HL-60 (cell line): ENCODE results near the gene FALEC.

Experiments used
- DNase-seq, 2 experiments: peaks; one replicate each; pipeline ENCODE4 v3.0.0-alpha.2; 2010 to 2020; ENCODE audit warnings: low read depth in 1 of 2, low spot score in 1 of 2
- H3K27ac ChIP-seq: fragments of 250-450 bp; sonication (Bioruptor Pico); replicated peaks from 2 replicates; pipeline ENCODE4 v1.5.1; 2020; ENCODE audit warnings: mild to moderate bottlenecking, moderate library complexity
- H3K27me3 ChIP-seq: fragments of 250-450 bp; sonication (Bioruptor Pico); 2 replicates; pipeline ENCODE4 v1.5.1; 2021; ENCODE audit warnings: mild to moderate bottlenecking, moderate library complexity; ENCODE audit not compliant: insufficient read depth, poor library complexity, severe bottlenecking
- H3K4me3 ChIP-seq: replicated peaks from 2 replicates; pipeline ENCODE4 v1.5.1; 2011; ENCODE audit warnings: mild to moderate bottlenecking, control low read depth, low read length; ENCODE audit not compliant: insufficient read depth
- CTCF ChIP-seq: IDR thresholded peaks from one replicate; pipeline ENCODE4 v1.5.1; 2011; ENCODE audit warnings: low read length, control low read depth, inconsistent platforms; ENCODE audit not compliant: insufficient read depth
- GABPA ChIP-seq: IDR thresholded peaks from 2 replicates; pipeline ENCODE4 v1.6.1; 2012; ENCODE audit warnings: low read depth
- POLR2AphosphoS5 ChIP-seq: IDR thresholded peaks from 2 replicates; pipeline ENCODE4 v1.6.1; 2012; ENCODE audit warnings: low read depth
- REST ChIP-seq: IDR thresholded peaks from 2 replicates; pipeline ENCODE4 v1.6.1; 2012; ENCODE audit warnings: low read depth; ENCODE audit not compliant: insufficient replicate concordance
- SPI1 ChIP-seq: IDR thresholded peaks from 2 replicates; pipeline ENCODE4 v1.6.1; 2012; ENCODE audit warnings: low read depth, mild to moderate bottlenecking, borderline replicate concordance

Gene FALEC

GRCh38 chr1:150555971-150556865 is 40.7 kb downstream of the FALEC start:
- DNase-seq, result no peak
- H3K27ac ChIP-seq, result no peak overlapping the region
- H3K4me3 ChIP-seq, result no peak overlapping the region
- no peaks in the 10 kb centered on the region for H3K27me3 ChIP-seq
- TF ChIP-seq REST (no peak), CTCF (no peak), POLR2AphosphoS5 (no peak), SPI1 (no peak), GABPA (no peak)

GRCh38 chr1:150557065-150557600 is 41.6 kb downstream of the FALEC start:
- no peaks in the 10 kb centered on the region for H3K27me3 ChIP-seq
- TF ChIP-seq POLR2AphosphoS5, result no peak
- no peak for TF ChIP-seq CTCF
- TF ChIP-seq REST, result no peak
- TF ChIP-seq GABPA, result no peak
- no peak for TF ChIP-seq SPI1
- no peak overlapping the region for H3K4me3 ChIP-seq
- H3K27ac ChIP-seq, result no peak overlapping the region
- no peak for DNase-seq

GRCh38 chr1:150557813-150558212 is 42.3 kb downstream of the FALEC start:
- H3K27ac ChIP-seq, result no peak overlapping the region
- DNase-seq, result no peak
- H3K4me3 ChIP-seq, result no peak overlapping the region
- TF ChIP-seq POLR2AphosphoS5 (no peak), SPI1 (no peak), GABPA (no peak)
- H3K27me3 ChIP-seq, result no peaks in the 10 kb centered on the region

- no peak for DNase-seq
- Histone ChIP-seq H3K4me3 (no peak overlapping the region), H3K27me3 (no peaks in the 10 kb centered on the region), H3K27ac (no peak overlapping the region)
- no peak for TF ChIP-seq REST
- no peak for TF ChIP-seq POLR2AphosphoS5
Observed at GRCh38 chr1:150558303-150558704, 42.8 kb downstream of the FALEC start.
